GM19467 (cell line): ENCODE results near the gene FTL.

Source experiments
- ATAC-seq: cut with Tn5 transposase; IDR thresholded peaks from one replicate; pipeline ENCODE4 v1.9.1; 2021; ENCODE audit warnings: mild to moderate bottlenecking, moderate library complexity; ENCODE audit not compliant: unreplicated experiment

Gene FTL

DNA sequence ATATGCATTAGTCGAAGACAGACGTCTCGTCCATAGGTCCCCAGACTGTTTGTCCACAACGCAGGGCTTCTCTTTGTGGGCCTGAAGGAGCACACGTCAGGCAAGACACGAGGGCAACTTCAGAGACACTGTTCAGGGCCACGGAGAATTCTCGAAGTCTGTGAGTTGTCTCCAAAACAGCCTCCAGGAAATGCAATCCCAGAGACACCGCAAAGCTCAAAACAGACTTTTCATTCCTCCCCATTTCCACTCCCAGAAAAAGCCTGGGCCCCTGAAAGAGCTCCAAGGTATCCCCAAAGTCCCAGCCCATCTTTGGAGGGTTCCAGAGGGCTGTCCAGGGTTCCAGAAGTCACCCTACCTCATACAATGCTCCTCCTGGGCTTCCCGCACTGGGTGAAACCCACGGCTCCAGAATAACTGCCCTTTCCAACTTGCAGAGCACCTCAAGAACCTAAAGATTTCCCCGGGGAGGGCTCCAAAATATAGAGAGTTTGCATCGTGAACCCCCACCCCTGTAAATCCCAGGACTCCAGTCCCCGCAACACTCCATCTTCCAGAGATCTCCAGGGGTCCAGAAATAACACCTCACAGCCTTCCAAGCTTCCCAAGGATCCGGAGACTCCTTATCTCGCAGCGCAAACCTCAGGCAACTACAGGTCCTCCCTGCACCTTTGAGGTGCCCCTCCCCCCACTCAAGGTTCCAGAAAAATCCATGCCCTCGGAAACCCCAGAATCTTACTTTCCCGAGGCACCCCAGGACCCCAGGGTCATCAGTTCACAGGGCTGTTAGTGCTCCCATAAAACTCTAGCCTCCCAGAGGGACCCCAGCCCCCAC, 687 bp upstream of the FTL start:
- ATAC-seq = no peak

DNA sequence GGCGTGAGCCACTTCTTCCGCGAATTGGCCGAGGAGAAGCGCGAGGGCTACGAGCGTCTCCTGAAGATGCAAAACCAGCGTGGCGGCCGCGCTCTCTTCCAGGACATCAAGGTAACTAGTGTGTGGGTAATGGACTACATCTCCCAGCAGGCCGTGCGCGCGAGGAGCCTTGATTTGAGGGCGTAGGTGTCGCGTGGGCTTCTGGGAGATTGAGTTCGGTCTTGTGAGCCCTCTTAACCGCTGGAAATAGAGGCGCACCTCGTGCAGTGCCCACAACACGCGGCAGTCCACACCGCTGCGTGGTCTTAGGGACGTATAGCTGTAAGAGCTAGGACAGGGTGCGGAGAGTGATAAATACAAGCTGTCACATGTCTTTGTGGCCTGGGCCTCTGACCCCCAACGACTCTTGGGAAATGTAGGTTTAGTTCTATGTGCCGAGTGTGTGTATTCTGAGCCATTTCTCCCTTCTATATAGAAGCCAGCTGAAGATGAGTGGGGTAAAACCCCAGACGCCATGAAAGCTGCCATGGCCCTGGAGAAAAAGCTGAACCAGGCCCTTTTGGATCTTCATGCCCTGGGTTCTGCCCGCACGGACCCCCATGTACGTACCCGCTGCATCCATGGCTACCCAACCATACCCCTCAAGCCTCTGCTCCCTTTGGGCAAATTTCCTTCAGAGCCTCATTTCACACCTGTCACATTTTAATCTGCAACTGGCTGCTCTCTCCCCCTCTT, 864 bp downstream of the FTL start:
- ATAC-seq = peak; percentile 22

DNA sequence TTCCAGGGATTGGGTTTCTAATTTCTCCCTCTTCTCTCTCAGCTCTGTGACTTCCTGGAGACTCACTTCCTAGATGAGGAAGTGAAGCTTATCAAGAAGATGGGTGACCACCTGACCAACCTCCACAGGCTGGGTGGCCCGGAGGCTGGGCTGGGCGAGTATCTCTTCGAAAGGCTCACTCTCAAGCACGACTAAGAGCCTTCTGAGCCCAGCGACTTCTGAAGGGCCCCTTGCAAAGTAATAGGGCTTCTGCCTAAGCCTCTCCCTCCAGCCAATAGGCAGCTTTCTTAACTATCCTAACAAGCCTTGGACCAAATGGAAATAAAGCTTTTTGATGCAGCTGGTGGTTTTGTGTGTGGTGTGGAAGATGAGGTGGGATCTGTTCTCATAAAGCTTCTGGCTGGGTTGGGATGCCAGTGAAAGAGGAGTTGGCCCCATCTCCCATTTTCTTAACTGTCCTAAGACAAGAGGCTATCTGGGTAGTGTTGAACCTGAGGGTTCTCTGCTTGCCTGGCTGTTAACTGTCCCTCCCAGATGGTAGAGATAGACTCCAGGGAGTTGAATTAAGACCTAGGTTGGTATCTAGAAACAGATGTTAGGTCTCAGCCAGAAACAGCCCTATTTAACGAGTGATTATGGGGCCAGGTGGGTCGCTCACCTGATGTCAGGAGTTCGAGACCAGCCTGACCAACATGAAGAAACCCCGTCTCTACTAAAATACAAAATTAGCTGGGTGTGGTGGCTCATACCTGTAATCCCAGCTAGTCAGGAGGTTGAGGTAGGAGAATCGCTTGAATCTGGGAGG, 1.6 kb downstream of the FTL start:
- no peak for ATAC-seq

DNA sequence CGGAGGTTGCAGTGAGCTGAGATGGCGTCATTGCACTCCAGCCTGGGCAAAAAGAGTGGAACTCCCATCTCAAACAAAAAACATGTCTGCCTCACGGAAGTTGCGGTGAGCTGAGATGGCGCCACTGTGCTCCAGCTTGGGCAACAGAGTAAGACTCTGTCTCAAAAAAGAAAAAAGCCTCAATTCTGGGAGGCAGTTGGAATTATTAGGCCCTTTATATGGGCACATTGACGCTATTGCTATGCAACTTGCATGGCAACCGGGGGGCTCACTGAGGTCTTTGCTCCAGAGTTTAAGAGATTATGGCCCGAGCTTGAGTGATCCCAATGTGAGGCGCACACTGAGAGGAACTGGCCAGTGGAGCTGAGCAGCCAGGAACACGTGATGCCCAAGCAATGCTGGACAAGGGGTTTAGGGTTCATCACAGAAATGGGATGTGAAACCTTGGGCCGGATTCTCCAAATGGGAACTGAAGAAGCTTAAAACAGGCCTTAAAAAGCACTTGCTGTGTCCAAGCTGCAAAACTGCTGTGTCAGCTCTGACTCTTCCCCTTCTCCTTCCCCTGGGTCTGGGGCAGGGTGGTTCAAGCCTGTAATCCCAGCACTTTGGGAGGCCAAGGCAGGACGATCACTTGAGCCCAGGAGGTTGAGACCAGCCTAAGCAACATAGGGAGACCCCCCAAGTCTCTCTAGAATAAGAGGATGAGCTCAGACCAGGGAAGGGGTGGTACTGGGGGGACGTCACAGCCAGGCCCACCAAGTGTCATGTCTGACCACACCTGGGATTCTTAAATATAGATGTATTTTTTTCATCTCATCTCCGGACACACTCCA, 2.5 kb downstream of the FTL start:
- ATAC-seq = no peak

DNA sequence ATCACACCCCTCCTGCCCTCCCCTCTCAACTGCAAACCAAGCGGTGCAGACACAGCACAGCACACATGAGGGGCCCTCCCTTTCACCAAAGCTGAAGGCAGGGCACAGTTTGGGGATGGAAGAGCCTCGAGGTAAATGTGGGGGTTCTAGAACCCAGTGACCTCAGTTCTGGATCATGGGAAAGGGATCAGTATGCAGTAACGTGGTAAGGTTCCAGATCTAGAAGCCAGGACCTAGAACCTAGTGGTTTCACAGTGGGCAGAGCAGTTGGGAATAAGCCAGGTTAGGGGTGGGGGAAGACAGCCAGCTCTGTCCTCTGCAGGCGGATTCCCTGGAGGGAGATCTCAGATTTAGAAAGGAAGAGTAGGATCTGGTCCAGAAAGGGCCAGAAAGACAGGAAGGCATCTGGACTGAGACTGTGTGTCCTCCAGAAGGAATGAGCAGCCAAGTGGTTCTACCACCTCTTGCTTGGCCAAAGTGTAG, 3.1 kb downstream of the FTL start:
- no peak for ATAC-seq

DNA sequence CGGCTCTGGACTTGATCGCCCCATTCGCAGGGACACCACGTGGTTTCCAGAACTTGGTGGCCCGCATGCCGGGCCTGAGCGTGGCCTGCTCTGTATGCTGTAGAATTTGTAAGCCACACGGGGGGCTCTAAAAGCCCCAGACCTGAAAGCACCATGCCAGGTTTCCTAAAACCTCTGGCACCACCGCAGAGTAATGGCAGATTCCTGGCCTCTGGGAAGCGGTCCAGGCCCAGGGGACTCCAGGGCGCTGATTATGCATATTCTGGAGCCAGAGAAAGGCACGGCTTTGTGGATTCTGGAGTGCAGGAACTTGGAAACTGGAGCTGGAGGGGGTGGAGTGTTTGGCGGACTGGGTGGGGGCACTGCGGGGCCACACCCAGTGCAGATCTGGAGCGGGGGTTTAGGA, 3.7 kb downstream of the FTL start:
- ATAC-seq = no peak

DNA sequence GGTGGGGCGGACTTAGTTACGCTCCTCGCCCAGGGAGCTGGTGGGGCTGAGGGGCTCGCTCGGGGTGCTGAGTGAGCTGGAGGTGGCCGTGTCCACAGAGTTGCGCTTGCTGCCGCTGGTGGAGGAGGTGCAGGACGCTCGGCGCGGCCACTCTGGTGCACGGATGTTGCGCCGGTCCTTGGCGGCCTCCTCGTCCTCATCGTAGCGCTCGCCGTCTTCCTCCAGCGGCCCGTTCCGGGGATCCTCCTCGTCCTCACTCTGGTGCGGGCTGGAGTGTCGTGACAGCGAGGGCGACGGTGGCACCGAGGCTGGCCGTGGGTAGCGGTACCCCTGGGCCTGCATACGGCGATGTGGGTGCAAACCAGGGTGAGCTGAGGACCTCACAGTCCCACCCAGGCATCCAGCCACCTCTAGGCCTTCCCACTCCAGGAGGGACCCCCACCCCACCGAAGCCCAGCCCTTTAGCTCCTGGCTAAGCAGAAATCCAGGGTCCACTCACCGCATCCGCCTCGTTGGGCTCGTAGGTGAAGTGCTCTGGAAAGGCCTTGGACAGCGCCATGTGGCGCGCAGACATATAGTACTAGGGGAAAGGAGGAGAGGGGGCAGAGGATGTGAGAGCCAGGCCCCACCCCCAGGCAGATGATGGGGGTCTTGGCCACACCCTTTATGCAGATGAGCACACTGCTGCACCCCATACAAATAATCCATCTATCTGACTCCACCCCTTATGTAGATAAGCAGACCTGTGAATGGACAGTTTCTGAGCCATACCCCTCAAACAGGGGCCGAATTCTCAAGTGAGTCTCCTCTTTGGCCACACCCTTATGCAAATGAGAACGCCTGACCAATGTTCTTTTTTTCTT, 4.4 kb downstream of the FTL start:
- ATAC-seq = no peak

DNA sequence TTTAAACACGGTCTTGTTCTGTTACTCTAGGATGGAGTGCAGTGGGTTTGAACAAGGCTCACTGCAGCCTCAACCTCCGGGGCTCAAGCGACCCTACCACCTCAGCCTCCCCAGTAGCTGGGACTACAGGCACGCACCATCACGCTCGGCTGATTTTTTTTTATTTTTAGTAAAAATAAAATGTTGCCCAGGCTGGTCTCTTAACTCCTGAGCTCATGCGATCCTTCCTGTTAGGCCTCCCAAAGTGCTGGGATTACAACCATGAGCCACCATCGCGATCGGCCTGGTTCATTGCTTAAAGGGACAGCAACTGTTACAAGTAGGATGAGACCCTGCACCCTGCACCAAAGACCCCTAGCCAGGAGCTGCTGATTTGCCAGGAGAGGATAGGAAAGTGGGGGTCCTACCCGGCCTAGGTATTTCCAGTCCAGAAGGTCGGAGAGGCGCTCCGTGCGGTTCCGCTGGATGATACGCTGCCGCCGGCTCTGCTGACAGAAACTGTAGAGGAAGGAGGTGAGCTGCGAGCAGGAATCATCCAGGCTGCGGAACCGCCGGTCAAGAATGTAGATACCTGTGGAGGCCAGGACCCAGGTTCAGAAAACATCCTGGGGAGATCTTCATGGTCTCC, 5.1 kb downstream of the FTL start:
- no peak for ATAC-seq

DNA sequence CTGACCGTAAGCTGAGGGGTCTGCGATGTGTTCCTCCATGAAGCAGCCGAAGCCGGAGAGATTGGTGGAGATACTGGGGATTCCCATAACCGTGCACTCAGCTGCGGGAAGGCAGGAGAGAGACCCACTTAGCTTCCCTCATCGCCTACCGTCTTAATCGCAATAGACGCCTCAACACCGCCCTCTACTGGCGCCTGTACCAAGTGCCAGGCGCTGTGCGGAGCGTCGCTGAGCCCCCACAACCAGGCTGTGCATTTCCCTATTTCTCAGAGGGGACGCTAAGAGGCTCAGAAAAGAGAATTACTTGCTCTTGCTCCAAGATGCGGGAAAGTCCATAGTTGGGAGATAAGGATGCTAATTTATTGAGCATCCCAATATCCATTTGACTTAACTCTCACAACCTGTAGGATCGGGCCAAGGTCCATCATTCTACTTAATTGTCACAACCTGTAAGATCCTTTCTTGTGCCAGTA, 5.8 kb downstream of the FTL start:
- ATAC-seq = no peak

DNA sequence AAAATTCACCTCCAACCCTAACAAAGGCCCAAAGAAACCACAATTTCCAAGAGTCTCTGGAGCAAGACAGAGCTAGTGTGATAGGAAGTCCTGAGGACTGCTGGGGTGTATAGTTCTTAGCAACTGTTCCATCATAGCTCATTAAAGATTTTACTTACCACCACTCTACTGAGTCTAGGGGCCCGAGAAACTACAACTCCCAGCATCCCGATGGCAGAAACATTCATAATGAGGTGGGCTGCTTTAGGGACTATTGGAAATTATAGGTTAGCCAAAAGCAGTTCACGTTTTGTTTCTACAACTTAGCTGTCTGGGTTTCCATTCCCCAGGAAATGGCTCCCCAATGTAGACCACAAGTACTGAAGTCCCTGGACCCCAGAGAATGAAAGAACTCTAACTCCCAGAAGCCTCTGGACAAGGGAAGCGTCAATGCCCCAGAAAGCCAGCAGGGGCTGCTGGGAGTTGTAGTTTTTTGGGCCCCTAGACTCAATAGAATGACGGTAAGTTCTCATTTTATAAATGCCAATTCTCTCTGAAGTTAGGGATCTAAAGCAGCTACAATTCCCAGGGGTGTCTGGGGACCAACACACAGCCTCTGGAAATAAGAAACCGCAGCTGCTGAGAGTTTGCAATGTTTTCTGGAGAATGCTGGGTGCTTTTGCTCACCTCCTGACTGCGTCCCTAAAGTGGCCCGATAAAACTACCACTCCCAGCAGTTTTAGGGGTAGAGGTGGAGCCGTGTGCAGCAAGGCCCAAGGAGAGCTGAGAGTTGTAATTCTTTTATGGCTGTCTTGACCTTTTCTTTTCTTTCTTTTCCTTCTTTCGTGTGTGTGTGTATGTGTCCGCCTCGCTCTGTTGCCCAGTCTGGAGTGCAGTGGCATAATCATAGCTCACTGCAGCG, 11.1 kb downstream of the FTL start:
- ATAC-seq = no peak

DNA sequence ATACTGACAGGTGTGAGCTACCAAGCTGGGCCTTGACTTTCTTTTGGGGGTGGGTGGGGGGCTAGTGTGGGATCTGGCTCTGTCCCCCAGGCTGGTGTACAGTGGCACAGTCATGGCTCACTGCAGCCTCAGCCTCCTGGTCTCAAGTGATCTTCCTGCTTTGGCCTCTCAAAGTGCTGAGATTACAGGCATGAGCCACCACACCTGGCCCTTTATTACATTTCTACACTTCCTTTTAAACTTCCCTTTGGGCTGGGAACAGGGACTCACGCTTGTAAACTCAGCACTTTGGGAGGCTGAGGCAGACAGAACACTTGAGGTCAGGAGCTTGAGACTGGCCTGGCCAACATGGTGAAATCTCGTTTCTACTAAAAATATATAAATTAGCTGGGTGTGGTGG, 12.0 kb downstream of the FTL start:
- no peak for ATAC-seq

DNA sequence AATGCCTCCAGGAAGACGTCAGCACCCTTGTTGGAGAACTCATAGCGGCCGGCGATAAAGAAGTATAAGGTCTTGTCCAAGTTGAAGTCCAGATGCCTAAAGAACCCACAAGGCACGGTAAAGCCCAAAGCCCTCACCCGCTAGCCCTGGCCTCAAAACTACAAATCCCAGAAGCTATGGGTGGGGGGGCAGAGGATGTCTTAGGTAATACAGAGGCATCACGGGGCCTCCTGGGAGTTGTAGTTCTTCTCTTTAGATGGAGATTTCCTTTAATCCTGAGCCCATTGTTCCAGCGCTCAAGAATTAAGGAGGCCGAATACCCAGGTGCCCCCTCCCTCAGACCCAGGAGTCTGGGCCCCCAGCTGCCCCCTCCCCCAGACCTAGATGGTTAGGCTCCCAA, 17.2 kb downstream of the FTL start:
- ATAC-seq = no peak

DNA sequence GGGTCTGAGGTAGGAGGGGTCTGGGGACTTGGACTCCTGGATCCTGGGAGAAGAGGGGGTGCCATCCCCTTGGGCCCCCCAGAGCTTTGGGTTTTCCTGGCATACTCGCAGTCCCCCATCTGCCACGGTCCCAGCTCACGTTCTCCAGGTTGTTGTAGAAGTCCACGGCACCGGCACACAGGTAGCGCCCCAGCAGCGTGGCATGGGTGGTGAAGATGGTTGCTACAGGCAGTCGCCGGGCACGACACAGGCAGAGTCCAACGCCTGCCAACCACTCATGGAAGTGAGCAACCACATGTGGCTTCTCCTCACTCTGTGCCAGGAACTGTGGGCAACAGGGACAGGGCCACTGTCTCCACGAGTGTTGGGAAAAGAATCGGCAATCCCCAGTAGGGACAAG, 20.6 kb downstream of the FTL start:
- ATAC-seq = no peak

DNA sequence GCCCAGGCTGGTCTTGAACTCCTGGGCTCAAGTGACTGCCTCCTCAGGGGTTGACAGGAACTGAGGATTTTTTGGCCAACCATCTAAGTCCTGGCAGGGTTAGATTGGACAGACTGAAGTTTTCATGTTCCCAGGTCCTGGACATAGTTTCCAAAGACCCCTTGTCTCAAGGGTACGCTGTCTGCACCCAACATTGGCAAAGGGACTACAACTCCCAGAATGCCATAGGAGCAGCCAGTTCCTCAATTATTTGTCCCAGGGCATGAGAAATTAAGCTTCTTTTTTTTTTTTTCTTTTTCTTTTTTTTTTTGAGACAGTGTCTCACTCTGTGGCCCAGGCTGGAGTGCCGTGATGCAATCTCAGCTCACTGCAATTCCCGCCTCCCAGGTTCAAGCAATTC, 21.1 kb downstream of the FTL start:
- ATAC-seq = no peak

DNA sequence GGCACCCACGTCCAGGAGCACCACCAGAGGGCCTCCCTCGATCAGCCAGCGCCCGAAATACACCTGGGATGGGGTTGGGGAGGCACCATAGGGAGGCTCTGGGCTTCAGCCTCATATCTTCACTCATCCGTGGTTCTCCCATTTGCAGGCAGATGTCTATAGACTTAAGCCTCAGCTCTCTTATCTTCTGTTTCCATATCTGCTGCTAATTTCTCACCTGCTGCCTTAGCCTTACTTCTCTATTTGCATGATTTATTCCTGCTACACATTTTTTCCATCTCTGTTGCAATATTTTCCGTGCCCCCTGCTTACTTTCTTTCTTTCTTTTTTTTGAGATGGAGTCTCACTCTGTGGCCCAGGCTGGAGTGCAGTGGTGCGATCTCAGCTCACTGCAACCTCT, 22.2 kb downstream of the FTL start:
- ATAC-seq = no peak

DNA sequence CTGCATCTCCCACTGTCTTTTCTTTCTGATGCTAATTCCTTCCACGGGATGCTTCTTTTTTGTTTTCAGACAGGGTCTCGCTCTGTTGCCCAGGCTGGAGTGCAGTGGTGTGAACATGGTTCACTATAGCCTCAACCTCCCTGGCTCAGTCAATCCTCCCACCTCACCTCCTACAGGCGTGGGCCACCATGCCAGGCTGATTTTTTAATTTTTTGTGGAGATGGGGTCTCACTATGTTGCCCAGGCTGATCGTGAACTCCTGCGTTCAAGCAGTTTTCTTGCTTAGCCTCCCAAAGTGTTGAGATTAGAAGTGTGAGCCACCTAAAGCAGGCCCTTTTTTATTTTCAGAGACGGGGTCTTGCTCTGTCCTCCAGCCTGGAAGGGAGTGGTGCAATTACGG, 23.2 kb downstream of the FTL start:
- ATAC-seq = no peak

DNA sequence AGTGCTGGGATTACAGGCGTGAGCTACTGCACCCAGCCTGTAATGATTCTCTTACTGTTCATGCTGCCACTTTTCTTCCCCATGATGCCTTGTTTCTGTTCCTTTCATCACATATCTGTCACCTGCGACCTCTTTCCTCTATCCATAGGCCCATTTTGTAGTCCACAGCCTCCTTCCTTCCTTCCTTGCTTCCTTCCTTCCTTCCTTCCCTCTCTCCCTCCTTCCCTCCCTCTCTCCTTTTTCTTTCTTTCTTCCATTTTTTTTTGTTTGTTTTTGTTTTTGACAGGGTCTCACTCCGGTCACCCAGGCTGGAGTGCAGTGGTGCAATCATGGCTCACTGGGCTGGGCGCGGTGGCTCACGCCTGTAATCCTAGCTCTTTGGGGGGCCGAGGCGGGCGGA, 23.8 kb downstream of the FTL start:
- ATAC-seq = no peak

DNA sequence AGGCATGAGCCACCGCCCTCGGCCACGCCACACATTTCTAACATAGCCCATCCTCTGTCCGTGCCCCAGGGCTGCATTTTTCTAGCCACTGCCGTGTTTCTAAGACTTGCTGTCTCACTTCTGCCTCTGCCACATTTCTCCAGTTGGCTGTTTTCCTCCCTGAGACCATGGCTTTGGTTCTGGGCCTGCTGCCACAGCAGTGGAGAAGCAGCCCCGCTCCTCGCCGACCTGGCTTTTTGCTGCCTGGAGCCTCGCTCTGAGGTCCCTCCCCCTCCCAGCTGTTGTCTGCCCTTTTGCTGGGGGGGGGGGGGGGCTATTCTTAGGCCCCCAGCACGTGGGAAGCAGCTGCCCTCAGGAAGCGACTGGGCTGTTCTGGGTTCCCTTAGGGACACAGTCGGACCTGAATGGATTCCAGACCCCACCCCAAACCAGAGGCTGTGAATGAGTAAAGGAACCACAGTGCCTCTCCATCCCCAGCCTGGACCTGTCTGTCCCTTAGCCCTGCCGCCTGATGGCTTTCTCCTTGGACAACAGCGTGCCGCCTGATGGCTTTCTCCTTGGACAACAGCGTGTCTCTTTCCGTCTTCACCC, 24.7 kb downstream of the FTL start:
- no peak for ATAC-seq
